Measurements from ENCODE around the gene KLK11.

KLK11 gene

GRCh38 chr19:51023946-51024345, 2.5 kb downstream of the KLK11 start:
- Mint-ChIP-seq H3K4me3 (no peak overlapping the region), H3K27me3 (ENCODE audit: low read depth, poor library complexity) (peaks cover 65% of the 10 kb centered on the region), H3K9me3 (no peaks in the 10 kb centered on the region), H3K36me3 (ENCODE audit: low read depth) (no peaks in the 10 kb centered on the region), H3K27ac (no peak overlapping the region), H3K4me1 (peaks cover 19% of the 10 kb centered on the region)
- TF ChIP-seq, protein P1, sequence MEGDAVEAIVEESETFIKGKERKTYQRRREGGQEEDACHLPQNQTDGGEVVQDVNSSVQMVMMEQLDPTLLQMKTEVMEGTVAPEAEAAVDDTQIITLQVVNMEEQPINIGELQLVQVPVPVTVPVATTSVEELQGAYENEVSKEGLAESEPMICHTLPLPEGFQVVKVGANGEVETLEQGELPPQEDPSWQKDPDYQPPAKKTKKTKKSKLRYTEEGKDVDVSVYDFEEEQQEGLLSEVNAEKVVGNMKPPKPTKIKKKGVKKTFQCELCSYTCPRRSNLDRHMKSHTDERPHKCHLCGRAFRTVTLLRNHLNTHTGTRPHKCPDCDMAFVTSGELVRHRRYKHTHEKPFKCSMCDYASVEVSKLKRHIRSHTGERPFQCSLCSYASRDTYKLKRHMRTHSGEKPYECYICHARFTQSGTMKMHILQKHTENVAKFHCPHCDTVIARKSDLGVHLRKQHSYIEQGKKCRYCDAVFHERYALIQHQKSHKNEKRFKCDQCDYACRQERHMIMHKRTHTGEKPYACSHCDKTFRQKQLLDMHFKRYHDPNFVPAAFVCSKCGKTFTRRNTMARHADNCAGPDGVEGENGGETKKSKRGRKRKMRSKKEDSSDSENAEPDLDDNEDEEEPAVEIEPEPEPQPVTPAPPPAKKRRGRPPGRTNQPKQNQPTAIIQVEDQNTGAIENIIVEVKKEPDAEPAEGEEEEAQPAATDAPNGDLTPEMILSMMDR (IDR thresholded peaks at IDR 0.05), result no peak
- no peak for DNase-seq

GRCh38 chr19:51022526-51022925, 3.9 kb downstream of the KLK11 start:
- Mint-ChIP-seq H3K36me3 (ENCODE audit: low read depth) (no peaks in the 10 kb centered on the region), H3K4me1 (peaks cover 27% of the 10 kb centered on the region), H3K9me3 (peaks cover 7% of the 10 kb centered on the region), H3K27ac (no peak overlapping the region), H3K4me3 (no peak overlapping the region), H3K27me3 (ENCODE audit: low read depth, poor library complexity) (peaks cover 77% of the 10 kb centered on the region)
- TF ChIP-seq, protein P1 (IDR thresholded peaks at IDR 0.05), result no peak
- no peak for DNase-seq

DNA sequence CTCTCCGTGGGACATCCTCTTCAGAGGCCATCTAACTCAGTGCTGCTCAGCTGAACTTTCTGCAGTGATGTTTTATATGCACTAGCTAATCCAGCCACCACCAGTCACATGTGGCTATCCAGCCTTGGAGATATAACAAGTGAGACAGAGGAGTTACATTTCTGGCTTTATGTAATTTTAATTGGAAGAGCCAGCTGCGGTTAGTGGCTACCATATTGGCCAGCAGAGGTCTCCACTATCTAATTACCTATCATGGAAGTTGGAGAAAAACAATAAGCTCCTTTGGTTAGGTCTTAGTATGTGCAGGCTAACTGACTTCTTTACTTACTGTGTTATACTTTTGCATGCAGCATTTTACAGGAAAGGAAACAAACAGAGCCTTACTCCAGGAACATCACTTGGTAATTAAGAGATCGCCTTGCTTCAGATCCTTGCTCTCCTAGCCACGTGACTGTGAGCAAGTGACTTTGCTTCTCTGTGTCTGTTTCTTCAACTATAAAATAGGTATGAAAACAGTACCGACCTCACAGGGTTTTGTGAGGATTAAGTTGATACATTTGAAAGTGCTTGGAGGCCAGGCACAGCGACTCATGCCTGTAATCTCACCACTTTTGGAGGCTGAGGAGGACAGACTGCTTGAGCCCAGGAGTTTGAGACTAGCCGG, 5.3 kb downstream of the KLK11 start:
- no peak overlapping the region for H3K27ac Mint-ChIP-seq
- H3K27me3 Mint-ChIP-seq (ENCODE audit: low read depth, poor library complexity), result peaks cover 86% of the 10 kb centered on the region
- H3K36me3 Mint-ChIP-seq (ENCODE audit: low read depth), result no peaks in the 10 kb centered on the region
- H3K4me1 Mint-ChIP-seq, result peaks cover 23% of the 10 kb centered on the region
- peaks cover 18% of the 10 kb centered on the region for H3K9me3 Mint-ChIP-seq
- no peak for DNase-seq
- TF ChIP-seq, protein P1 (IDR thresholded peaks at IDR 0.05), result peak; percentile 67
- H3K4me3 Mint-ChIP-seq, result no peak overlapping the region

- no peak within 1 kb of the TSS for H3K27ac Mint-ChIP-seq
- H3K4me3 Mint-ChIP-seq, result peak within 1 kb of the TSS; percentile 75
- no peak for DNase-seq
- peaks cover 21% of the 10 kb centered on the region for H3K9me3 Mint-ChIP-seq
- TF ChIP-seq, protein P1 (IDR thresholded peaks at IDR 0.05), result no peak
- no peaks in the 10 kb centered on the region for H3K36me3 Mint-ChIP-seq (ENCODE audit: low read depth)
- H3K4me1 Mint-ChIP-seq, result peaks cover 14% of the 10 kb centered on the region
- peaks cover 91% of the 10 kb centered on the region for H3K27me3 Mint-ChIP-seq (ENCODE audit: low read depth, poor library complexity)
Measured at GRCh38 chr19:51019544-51019925, 6.9 kb downstream of the KLK11 start, which contains the start of gene KLK10. KLK10 (minus strand) TSS chr19:51019709; CDS start chr19:51019130, 579 bp downstream.

DNA sequence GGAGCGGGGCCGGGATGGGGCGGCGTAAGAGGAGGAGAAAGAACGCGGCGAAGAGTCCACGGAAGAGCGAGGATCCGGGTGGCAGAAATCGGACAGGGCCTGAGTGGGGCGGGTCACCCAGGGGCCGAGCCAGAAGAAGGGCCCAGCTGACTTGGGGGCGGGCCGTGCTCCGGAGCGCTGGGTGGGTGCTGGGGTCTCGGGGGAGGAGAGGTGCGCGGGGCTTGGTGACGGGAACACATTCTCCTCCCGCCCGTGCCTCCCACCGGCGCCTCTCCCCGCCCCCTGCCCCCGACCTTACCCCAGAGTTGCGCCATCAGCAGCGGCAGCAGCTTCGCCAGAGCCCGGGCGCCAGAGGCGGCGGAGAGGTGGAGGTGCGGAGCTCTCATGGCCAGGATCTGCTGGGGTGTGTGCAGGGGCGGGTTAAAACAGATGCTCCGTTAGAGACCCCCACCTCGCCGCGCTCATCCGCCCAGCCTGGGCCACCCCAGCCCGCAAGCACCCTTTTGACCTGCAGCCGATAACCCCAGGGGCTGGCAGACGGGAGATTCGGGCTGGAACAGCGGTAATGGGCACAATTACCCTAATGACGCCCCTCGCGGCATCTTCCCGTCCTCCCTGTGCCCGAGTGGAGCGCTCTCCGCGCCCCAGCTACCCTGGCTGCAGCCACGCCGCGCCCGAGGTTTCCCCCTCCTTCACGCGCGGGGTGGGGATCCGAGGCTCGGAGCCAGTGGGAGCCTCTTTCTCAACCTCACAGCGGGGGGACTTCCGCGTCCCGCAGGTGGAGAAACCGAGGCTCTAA, 7.5 kb downstream of the KLK11 start:
- peak; percentile 36 for DNase-seq
- Mint-ChIP-seq H3K4me1 (peaks cover 14% of the 10 kb centered on the region), H3K27me3 (ENCODE audit: low read depth, poor library complexity) (peaks cover 92% of the 10 kb centered on the region), H3K36me3 (ENCODE audit: low read depth) (no peaks in the 10 kb centered on the region), H3K9me3 (peaks cover 21% of the 10 kb centered on the region), H3K27ac (no peak overlapping the region), H3K4me3 (peak overlapping the region; percentile 75)
- TF ChIP-seq, protein P1 (IDR thresholded peaks at IDR 0.05), result no peak
